NCI-H146 (cell line): Measurements from ENCODE around the gene IFITM10.
"Not testable (repeated sequence)": the region's sequence is repeated elsewhere in the genome, so short reads cannot be mapped to it uniquely, and the experiment has no call there.

Experiments used
- DNase-seq: peaks from one replicate; lab custom pipeline; 2025; lab: John Stamatoyannopoulos, UW

Gene IFITM10

DNA sequence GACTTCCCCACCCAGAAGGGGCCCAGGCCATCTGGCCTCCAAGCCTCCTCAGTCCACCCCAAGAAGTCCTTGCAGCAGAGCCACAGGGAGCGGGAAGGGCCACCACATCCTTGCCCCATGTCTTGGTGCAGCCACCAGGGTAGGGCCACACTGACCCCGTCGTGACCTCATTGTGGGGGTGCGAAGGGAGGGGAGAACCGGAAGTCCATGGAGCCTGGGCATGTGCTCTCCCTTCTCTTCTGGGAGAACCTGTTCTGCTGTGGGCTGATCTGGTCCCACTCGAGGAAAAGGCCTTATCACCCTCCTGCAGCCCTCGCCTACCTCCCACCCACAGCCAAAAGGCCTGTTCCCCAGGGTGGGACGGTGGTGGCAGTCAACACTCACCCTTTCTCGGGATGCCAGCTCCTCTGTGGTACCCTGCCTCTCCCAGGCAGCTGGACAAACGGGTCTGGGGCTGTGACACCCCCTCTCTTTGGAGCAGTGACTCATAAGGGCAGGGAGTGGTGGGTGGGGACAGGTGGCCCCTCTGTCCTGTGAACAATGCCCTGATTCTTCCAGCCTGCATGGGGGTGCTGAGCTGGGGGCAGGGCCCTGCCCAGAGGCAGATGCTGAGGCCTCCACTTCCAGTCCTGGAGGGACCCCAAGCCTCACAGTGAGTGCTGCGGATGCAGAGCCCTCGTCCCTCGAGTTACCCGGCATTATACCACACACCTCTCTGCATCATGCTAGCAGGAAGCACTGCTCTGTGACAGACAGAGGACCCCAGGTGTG is 27.9 kb upstream of the IFITM10 start:
- no peak for DNase-seq

DNA sequence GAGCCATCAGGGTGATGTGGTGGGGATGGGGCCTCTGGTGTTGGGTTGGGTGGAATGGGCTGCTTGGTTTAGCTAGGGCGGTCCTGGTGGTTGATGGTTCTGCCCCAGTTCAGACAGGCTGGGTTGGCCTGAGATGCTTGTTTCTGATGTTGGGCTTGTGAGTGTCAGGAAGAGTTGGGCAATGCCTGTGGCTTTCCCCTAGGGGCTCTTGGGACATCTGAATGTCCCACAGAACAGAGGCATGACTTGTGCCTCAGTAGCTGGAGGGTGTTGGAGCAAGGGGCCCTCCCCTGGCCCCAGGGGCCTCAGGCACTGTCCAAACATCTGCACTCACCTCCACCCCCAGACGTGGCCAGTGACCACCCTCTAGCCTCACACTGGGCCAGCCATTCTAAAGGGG is 27.3 kb upstream of the IFITM10 start:
- no peak for DNase-seq

GRCh38 chr11:1776944-1777715 is 26.7 kb upstream of the IFITM10 start:
- DNase-seq = no peak

GRCh38 chr11:1776331-1776851 is 26.0 kb upstream of the IFITM10 start:
- no peak for DNase-seq

DNA sequence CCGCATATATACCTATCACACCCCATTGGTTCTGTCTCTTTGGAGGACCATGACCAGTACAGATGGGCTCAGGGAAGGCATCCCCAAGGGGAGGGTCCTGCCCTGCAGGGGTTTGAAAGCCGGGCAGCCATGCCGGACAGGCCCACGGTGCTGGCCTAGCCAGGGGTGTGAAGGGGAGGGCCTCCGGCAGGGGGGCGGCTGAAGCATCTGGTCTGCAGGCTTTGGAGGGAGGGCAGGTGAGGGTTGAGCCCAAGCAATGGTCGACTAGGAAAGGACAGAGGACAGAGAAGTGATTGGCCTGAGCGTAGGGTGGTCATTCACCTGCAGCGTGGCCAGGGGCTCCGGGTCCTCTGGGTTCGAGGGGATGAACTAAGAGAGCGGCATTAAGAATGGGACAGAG is 24.5 kb upstream of the IFITM10 start:
- no peak for DNase-seq

DNA sequence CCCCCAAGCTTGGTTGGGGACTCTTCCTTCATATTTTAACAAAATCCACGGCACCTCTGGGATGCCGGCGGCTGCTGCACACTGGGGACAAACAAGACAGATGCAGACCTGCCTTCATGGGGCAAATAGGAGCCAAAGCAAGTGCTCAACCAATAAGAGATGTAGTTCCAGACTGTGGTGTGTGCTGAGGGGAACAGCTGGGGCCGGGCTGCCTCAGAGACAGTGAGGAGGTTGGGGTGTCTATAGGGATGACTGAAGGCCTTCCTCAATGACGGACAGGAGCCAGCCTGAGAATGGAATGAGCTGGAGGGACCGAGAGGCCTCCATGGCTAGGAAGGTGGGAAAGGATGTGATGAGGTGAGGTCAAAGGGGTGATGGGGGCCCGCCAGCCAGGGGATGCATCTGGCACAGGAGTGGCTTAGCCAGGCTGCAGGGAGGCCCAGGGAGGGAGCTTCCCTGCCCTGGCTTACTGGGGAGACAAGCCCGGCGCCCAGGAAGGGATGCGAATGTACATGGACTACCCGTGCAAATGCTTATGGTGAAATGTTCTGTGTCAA is 23.7 kb upstream of the IFITM10 start:
- DNase-seq = no peak

- DNase-seq = no peak
Measured at GRCh38 chr11:1773131-1773993, 23.0 kb upstream of the IFITM10 start.

DNA sequence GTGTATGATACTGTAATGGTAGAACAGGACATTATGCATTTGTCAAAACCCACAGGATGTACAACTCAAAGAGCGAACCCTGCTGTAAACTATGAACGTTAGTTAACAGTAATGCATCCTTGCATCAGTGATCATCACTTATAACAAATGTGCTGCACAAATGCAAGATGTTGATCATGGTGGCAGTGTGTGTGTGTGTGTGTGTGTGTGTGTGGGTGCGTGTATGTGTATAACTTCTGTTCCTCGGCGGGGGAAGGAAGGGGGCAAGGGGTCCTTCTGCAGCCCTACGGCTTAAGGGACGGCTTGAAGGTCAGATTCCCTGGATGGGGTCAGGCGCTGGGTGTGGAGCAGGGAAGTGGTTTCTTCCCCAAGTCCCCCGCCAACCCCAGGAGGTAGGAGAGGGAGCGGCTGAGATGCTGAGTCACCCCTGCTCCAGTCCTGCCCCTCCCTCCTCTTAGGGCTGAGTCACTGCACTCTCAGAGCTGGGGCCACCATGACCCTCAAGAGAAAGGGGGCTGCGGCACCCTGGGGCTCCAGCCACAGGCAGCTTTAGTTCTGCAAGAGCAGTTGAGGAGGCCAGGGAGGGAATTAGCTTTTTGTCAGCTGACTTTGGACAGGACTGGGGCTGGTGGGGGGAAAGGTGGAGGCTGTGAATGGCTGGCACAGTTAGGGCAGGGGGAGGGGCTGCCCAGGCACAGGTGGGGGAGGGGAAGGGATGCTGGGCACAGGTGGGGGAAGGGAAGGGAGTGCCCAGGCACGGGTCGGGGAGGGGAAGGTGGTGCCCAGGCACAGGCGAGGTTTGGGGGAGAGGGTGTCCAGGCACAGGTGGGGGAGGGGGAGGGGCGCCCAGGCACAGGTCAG is 22.1 kb upstream of the IFITM10 start:
- no peak for DNase-seq

GRCh38 chr11:1771700-1772099 is 21.3 kb upstream of the IFITM10 start:
- DNase-seq = no peak

- no peak for DNase-seq
Measured at GRCh38 chr11:1771273-1771672, 20.9 kb upstream of the IFITM10 start.

- no peak for DNase-seq
Measured at GRCh38 chr11:1770528-1770927, 20.1 kb upstream of the IFITM10 start.

DNA sequence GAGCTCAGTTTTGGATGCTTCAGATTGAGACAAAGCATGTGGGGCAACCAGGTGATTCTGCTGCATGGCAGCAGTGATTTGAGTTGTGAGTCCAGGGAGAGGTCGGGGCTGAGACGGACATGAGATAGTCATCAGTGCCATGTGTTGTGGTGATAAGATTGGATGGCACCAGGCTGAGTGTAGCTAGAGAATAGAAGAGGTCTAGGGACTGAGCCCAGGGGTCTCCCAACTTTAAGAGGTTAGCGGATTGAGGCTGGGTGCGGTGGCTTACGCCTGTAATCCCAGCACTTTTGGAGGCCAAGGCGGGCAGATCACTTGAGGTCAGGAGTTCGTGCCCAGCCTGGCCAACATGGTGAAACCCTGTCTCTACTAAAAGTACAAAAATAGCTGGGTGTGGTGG is 19.7 kb upstream of the IFITM10 start:
- DNase-seq = no peak

DNA sequence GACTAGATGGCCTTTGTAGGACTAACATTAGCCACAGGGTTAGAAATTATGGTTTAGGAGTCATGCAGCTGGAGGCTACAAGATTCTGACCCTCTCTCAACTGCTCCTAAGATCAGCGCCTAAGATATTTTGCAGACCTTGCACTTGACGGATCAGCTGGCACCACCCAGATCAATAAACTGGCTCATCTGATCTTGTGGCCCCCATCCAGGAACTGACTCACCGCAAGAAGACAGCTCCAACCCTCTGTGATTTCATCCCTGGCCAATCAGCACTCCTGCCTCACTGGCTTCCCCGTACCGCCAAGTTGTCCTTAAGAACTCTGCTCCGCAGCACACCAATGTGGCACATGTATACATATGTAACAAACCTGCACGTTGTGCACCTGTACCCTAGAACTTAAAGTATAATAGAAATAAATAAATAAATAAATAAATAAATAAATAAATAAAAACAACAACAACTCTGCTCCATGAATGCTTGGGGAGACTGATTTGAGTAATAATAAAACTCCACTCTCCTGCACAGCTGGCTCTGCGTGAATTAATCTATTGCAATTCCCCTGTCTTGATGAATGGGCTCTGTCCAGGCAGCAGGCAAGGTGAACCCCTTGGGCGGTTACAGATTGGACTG is 19.0 kb upstream of the IFITM10 start:
- DNase-seq = not testable (repeated sequence)

DNA sequence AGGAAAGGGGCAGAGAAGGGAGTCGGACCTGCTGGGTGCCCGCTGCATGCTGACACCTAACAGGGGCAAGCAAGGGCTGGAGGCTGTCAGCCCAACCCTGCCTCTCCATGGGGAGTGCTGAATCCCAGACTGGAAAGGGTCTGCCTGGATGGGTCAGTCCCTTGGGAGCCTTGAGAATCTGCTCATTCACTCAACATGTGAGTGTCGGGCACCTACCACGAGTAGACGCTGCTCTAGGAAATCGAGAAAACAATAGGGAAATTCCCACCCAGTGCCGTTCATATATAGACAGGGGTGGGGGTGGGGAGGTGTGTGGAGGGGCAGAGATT is 17.7 kb upstream of the IFITM10 start:
- no peak for DNase-seq

DNA sequence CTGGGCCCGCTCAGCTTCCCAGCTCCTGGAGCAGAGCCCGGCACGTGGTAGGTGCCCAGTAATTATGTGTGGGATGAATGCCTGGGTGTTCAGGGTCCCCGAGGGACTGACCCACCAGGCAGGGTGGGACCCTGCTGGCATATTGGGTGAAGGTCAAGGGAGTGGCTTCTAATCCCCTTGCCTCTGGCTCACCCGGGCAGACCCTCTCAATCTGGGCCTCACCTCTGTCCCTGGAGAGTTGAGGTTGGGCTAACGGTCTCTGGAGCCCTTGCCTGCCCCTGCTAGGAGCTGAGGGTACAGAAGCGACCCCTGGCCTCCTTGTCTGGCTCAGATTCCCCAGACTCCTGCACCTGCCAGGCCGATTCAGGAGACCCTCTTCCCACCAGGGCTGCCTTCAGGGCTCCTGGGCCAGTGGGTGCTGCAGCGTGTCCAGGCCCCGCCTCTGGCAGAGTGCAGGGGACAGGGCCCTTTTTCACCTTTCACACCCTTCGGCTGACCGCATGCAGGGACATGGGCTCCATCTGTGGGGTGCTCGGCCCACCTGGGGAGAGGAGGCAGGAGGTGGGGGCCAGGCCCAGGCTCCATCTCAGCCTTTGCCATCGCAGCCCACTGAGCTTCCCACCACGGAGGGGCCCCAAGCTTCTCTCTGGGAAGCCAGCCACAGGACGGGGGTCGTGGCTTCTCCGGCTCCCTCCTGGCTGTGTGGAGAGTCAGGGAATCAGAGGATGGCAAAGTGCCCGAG is 17.2 kb upstream of the IFITM10 start:
- DNase-seq = no peak

- no peak for DNase-seq
Measured at GRCh38 chr11:1766719-1767398, 16.5 kb upstream of the IFITM10 start.

DNA sequence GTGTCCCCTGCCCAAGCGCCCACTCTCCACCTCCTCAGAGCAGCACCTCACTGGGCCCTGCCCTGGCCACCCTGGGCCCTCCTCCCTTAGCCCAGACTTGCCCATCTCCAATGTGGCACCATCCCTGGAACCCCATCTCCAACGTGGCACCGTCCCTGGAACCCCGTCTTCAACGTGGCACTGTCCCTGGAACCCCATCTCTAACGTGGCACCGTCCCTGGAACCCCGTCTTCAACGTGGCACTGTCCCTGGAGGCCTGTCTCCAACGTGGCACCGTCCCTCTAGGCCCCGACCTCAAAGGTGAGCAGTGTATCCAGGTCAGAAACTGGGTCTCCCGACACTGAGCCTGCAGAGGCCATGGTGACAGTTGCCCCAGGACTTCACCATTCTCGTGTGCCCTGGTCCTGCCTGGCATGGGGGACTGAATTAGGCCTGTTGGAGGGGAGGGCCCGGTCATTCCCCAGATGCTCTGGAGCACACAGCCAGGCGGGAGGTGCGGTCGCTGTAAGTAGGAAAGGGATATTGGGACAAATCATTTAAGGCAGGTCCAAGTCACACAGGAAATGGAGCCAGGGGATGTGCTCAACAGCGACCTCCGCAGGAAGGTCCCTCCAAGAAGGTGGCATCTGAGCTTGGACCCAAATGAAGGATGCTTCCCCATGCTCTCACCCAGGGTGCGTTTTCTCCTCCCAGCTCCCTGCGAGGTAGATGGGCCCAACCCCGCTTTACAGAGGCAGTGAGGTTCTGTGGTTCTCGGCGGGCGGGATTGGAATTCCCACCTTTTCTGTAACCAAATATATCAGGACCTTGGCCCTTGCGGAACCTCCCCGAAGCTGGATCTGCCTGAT is 15.7 kb upstream of the IFITM10 start:
- DNase-seq = no peak
